Stimulated activated CD8-positive, alpha-beta memory T cell treated with anti-CD3 and anti-CD28 coated beads, Interleukin-7, amount 100 ng/mL, for 24 hours (primary cell): ENCODE results near the gene THOP1.

Experiments
- DNase-seq: peaks from one replicate; pipeline ENCODE4 v3.0.0-alpha.2; 2020; ENCODE audit warnings: low read depth

THOP1 gene

DNA sequence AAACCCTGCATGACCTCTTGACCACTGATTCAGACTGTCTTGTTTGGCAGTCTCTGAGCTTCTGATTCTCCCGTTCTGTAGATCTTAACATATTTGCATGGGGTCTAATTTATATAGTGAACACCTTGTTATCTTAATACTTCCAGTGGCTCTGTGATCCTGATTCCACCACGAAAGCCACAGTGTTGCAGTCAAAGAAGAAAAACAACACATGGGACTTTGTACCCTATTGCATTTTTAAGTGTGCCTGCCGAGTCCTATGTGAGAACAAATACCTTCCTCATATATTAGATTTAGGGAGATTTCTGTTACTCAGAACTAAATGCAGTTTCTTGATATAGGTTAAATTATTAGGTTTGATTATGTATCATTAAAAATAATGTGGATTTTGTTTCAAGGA, 69.5 kb downstream of the THOP1 start:
- no peak for DNase-seq

DNA sequence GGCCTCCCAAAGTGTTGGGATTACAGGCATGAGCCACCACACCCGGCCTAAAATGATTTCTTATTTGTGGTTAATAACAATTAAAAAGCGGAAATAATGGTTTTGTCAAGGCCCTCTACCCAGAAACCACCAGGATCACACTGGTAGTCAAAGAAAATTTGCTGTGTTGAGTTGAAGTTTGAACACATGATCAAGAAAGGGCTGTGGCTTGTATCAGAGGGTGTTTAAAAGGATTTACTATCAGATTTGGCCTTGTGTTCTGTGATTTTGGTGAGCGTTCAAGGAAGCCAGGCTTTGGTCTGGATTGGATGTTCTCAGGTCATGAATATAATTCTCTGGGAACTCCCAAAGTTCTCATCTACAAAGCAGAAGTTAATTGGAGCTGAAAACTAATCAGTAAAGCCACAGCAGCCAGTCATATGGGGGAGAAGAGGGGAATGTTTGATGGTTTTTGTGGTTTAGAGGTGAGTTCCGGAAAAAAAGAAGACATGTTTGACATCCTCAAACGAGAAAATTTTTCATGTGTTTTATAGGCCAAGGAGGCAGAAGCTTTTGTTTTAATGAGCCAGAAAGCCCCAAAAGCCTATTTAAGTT, 71.3 kb downstream of the THOP1 start:
- DNase-seq: no peak

DNA sequence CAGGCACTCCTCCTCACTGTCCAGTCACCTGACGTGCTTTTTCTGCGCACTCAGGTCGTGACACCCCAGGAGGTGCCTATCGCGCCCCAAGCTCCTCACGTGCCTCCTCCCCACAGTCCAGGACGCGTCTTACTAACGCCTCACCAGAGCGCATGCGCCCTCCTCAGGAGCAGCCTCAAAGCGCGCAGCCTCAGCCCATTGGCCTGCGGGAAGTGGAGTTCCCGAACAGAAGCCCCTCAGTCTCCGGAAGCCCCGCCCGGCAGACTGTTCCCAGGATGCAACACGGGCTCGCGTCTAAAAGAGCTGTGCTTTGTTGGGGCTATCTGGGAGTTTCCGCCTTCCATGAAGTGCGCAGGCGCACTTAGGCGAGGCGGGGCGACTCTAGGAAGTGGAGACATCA, 73.6 kb downstream of the THOP1 start:
- no peak for DNase-seq

DNA sequence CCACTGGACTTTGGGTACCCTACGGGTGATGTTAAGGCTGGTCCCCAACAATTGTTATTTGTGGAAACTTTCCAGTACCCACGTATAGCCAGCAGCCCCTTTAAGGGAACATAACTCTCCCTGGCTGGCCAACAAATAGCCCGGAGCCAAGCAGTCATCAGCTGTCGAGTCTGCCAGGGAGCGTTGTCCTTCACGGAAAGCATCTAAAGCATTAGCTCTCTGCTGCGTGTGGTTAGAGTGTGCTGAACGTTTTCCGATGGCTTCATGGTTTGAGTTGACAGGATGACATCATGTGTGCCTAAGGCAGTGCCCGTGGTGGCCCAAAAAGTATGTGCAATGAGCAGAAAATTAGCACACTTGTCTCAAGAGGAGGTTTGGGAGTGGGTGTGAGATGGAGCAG, 78.5 kb downstream of the THOP1 start:
- DNase-seq: no peak
